GM20000 (cell line): ENCODE measurements around the gene PCED1B.
"Not testable (repeated sequence)": the region's sequence is repeated elsewhere in the genome, so short reads cannot be mapped to it uniquely, and the experiment has no call there.

Experiments
- DNase-seq: peaks from one replicate; pipeline ENCODE4 v3.0.0; 2012; ENCODE audit warnings: low spot score
- CTCF ChIP-seq: IDR thresholded peaks from 2 replicates; pipeline ENCODE4 v1.5.1; 2012; ENCODE audit warnings: mild to moderate bottlenecking, control low read depth; ENCODE audit errors: extremely low read depth, missing control alignments

The PCED1B gene

GRCh38 chr12:47190271-47190750 lies 110.9 kb downstream of the PCED1B start:
- no peak for DNase-seq
- TF ChIP-seq CTCF: no peak

GRCh38 chr12:47190905-47191304 lies 111.5 kb downstream of the PCED1B start:
- no peak for DNase-seq
- TF ChIP-seq CTCF: no peak

- no peak for TF ChIP-seq CTCF
- no peak for DNase-seq
These were observed 112.6 kb downstream of the PCED1B start for GRCh38 chr12:47192051-47192450.

- TF ChIP-seq CTCF: no peak
- no peak for DNase-seq
These were observed 113.6 kb downstream of the PCED1B start for GRCh38 chr12:47193066-47193465.

- DNase-seq: no peak
- no peak for TF ChIP-seq CTCF
These were observed 115.1 kb downstream of the PCED1B start for GRCh38 chr12:47194501-47194900.

- no peak for DNase-seq
These were observed 121.0 kb downstream of the PCED1B start for GRCh38 chr12:47200446-47200845.

GRCh38 chr12:47201190-47201589 lies 121.8 kb downstream of the PCED1B start:
- DNase-seq: not testable (repeated sequence)

More at GRCh38 chr12:47200446-47200845, 121.0 kb downstream of the PCED1B start:
- TF ChIP-seq CTCF: no peak

GRCh38 chr12:47202176-47202575 lies 122.8 kb downstream of the PCED1B start:
- no peak for DNase-seq

More at GRCh38 chr12:47202176-47202575, 122.8 kb downstream of the PCED1B start:
- TF ChIP-seq CTCF: no peak
